ENCODE data around the gene EFCAB8. TPM values are rescaled to one million over a fixed set of nuclear protein-coding genes. Genes with fewer than 3 reads are reported as not detected.

EFCAB8 gene
- total RNA-seq, 2 experiments from 2014 or later = 0.25 to 0.55 TPM

- H3K27ac Mint-ChIP-seq = no peak overlapping the region
- DNase-seq = no peak
- H3K4me3 Mint-ChIP-seq = no peak overlapping the region
- H3K27me3 Mint-ChIP-seq = no peaks in the 10 kb centered on the region
- ChIA-PET CTCF (no interaction called here), POLR2A (no interaction called here)
- H3K9me3 Mint-ChIP-seq = no peaks in the 10 kb centered on the region
- H3K4me1 Mint-ChIP-seq = no peaks in the 10 kb centered on the region
- H3K36me3 Mint-ChIP-seq (ENCODE audit: low read depth) = no peaks in the 10 kb centered on the region
Measured at GRCh38 chr20:32878820-32879219, 20.1 kb downstream of the EFCAB8 start.

GRCh38 chr20:32879538-32879937 lies 20.8 kb downstream of the EFCAB8 start:
- H3K9me3 Mint-ChIP-seq = no peaks in the 10 kb centered on the region
- H3K4me3 Mint-ChIP-seq = no peak overlapping the region
- H3K27me3 Mint-ChIP-seq = no peaks in the 10 kb centered on the region
- H3K36me3 Mint-ChIP-seq (ENCODE audit: low read depth) = no peaks in the 10 kb centered on the region
- no peak overlapping the region for H3K27ac Mint-ChIP-seq
- ChIA-PET CTCF (no interaction called here), POLR2A (no interaction called here)
- H3K4me1 Mint-ChIP-seq = no peaks in the 10 kb centered on the region
- DNase-seq = no peak

DNA sequence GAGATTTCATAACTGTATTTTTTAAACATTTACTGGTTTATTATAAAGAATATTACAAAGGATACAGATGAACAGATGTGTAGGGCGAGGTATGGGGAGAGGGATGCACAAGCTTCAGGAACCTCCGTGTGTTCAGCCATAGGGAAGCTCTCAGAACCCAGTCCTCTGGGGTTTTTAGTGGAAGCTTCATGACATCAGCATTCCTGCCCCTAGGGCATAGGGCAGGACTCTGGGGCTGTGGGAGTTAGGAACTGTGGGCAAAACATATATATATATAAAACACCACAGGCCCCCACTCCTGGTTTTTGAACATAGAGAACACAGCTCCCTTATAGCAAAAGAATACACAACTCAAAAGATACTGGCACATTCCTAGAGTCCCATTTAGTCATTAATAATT lies 21.9 kb downstream of the EFCAB8 start:
- CTCF ChIA-PET = interaction anchor here (0.9 kb wide), 1 partner anchor 91 kb away, joined by 3 read pairs; no protein-coding TSS in a partner anchor
- no peaks in the 10 kb centered on the region for H3K9me3 Mint-ChIP-seq

GRCh38 chr20:32883081-32883480 lies 24.4 kb downstream of the EFCAB8 start:
- POLR2A ChIA-PET = no interaction called here
- CTCF ChIA-PET = no interaction called here

More for the DNA sequence above, 21.9 kb downstream of the EFCAB8 start:
- no peak for DNase-seq
- no peaks in the 10 kb centered on the region for H3K4me1 Mint-ChIP-seq
- H3K27ac Mint-ChIP-seq = no peak overlapping the region
- H3K27me3 Mint-ChIP-seq = no peaks in the 10 kb centered on the region
- POLR2A ChIA-PET = interaction anchor here (0.6 kb wide), 1 partner anchor 135 kb away, joined by 3 read pairs; no protein-coding TSS in a partner anchor
- no peaks in the 10 kb centered on the region for H3K36me3 Mint-ChIP-seq (ENCODE audit: low read depth)
- H3K4me3 Mint-ChIP-seq = no peak overlapping the region

GRCh38 chr20:32885185-32885584 lies 26.5 kb downstream of the EFCAB8 start:
- Mint-ChIP-seq H3K9me3 (no peaks in the 10 kb centered on the region), H3K4me3 (no peak overlapping the region), H3K27me3 (no peaks in the 10 kb centered on the region), H3K27ac (no peak overlapping the region), H3K4me1 (no peaks in the 10 kb centered on the region), H3K36me3 (ENCODE audit: low read depth) (no peaks in the 10 kb centered on the region)
- DNase-seq = no peak
- ChIA-PET CTCF (no interaction called here), POLR2A (no interaction called here)

More at GRCh38 chr20:32883081-32883480, 24.4 kb downstream of the EFCAB8 start:
- Mint-ChIP-seq H3K4me3 (no peak overlapping the region), H3K27me3 (no peaks in the 10 kb centered on the region), H3K36me3 (ENCODE audit: low read depth) (no peaks in the 10 kb centered on the region), H3K4me1 (no peaks in the 10 kb centered on the region), H3K27ac (no peak overlapping the region), H3K9me3 (no peaks in the 10 kb centered on the region)
- DNase-seq = no peak

DNA sequence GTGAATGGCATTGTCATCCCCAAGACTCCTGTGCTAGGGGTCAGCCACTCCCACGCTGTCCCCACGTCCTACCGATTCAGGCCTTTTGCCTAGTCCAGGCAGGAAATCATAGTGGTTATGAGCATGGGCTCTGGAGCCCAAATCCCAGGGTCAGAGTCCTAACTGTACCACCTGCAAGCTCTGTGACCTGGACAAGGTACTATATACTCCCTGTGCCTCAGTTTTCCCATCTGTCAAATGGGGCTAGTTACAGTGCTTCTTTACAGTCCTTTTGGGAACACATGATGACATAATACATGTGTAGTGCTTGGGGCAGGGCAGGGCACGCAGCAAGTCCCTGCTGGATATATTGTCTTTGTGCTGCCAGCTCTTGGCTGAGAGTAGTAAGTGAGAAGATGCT lies 27.2 kb downstream of the EFCAB8 start:
- Mint-ChIP-seq H3K27ac (no peak overlapping the region), H3K4me1 (no peaks in the 10 kb centered on the region), H3K36me3 (ENCODE audit: low read depth) (no peaks in the 10 kb centered on the region), H3K4me3 (no peak overlapping the region), H3K27me3 (no peaks in the 10 kb centered on the region), H3K9me3 (no peaks in the 10 kb centered on the region)
- no peak for DNase-seq
- ChIA-PET POLR2A (no interaction called here), CTCF (no interaction called here)

DNA sequence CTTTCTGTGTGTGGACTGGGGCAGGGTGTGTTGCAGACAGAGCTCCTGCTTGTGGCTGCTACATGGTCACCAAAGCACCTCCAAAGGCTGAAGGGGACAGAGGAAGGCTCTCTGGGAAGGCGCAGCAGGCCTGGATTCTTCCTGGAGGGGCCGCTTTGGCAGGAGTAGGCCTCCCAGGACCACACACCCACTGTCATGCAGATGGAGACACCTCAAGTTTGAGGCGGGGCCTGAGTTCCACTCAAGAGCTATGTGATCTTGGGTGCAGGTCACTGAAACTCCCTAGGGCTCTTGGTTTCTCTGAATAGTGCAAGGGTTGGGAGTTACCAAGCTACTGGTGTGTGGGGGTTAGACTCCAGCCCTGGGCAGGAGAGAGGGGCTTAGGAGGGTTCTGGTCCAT lies 27.9 kb downstream of the EFCAB8 start:
- H3K4me3 Mint-ChIP-seq = no peak overlapping the region
- ChIA-PET POLR2A (no interaction called here), CTCF (no interaction called here)
- no peak for DNase-seq
- H3K27me3 Mint-ChIP-seq = no peaks in the 10 kb centered on the region
- H3K36me3 Mint-ChIP-seq (ENCODE audit: low read depth) = no peaks in the 10 kb centered on the region
- no peak overlapping the region for H3K27ac Mint-ChIP-seq
- H3K9me3 Mint-ChIP-seq = no peaks in the 10 kb centered on the region
- H3K4me1 Mint-ChIP-seq = no peaks in the 10 kb centered on the region

- no peak for DNase-seq
- ChIA-PET POLR2A (no interaction called here), CTCF (no interaction called here)
- no peak overlapping the region for H3K27ac Mint-ChIP-seq
- no peaks in the 10 kb centered on the region for H3K27me3 Mint-ChIP-seq
- H3K36me3 Mint-ChIP-seq (ENCODE audit: low read depth) = no peaks in the 10 kb centered on the region
- no peaks in the 10 kb centered on the region for H3K4me1 Mint-ChIP-seq
- no peak overlapping the region for H3K4me3 Mint-ChIP-seq
- no peaks in the 10 kb centered on the region for H3K9me3 Mint-ChIP-seq
Measured at GRCh38 chr20:32887492-32887891, 28.8 kb downstream of the EFCAB8 start.

- Mint-ChIP-seq H3K4me3 (no peak overlapping the region), H3K27ac (no peak overlapping the region), H3K36me3 (ENCODE audit: low read depth) (no peaks in the 10 kb centered on the region), H3K27me3 (no peaks in the 10 kb centered on the region), H3K9me3 (no peaks in the 10 kb centered on the region), H3K4me1 (no peaks in the 10 kb centered on the region)
- no peak for DNase-seq
- CTCF ChIA-PET = no interaction called here
- POLR2A ChIA-PET = no interaction called here
Measured at GRCh38 chr20:32888636-32889035, 29.9 kb downstream of the EFCAB8 start.

- DNase-seq = no peak
- POLR2A ChIA-PET = no interaction called here
- Mint-ChIP-seq H3K27me3 (no peaks in the 10 kb centered on the region), H3K36me3 (ENCODE audit: low read depth) (no peaks in the 10 kb centered on the region), H3K9me3 (no peaks in the 10 kb centered on the region), H3K27ac (no peak overlapping the region), H3K4me1 (no peaks in the 10 kb centered on the region), H3K4me3 (no peak overlapping the region)
- CTCF ChIA-PET = no interaction called here
Measured at GRCh38 chr20:32889281-32889680, 30.6 kb downstream of the EFCAB8 start.

DNA sequence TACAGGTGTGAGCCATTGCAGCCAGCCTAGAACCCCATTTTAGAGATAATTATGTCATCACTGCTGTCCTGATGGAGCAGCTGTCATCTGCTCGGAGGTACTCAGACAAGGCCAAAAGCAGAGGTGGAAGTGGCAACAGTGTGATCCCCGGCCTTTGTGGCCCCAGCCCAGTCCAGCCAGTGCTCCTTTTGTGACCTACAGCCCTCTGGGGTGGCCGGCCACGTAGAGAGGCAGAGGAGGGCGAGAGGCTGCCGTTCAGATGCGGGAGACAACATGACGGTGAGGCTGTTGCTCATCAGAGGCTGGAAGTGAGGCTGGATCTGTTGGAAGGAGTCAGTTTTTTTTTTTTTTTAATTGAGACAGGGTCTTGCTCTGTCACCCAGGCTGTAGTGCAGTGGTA lies 32.8 kb downstream of the EFCAB8 start:
- Mint-ChIP-seq H3K4me1 (no peaks in the 10 kb centered on the region), H3K27me3 (no peaks in the 10 kb centered on the region), H3K27ac (no peak overlapping the region), H3K36me3 (ENCODE audit: low read depth) (no peaks in the 10 kb centered on the region), H3K4me3 (no peak overlapping the region), H3K9me3 (no peaks in the 10 kb centered on the region)
- ChIA-PET POLR2A (no interaction called here), CTCF (no interaction called here)
- no peak for DNase-seq

- H3K4me3 Mint-ChIP-seq = no peak overlapping the region
- H3K36me3 Mint-ChIP-seq (ENCODE audit: low read depth) = no peaks in the 10 kb centered on the region
- no peak overlapping the region for H3K27ac Mint-ChIP-seq
- POLR2A ChIA-PET = no interaction called here
- H3K9me3 Mint-ChIP-seq = no peaks in the 10 kb centered on the region
- no peaks in the 10 kb centered on the region for H3K4me1 Mint-ChIP-seq
- no peaks in the 10 kb centered on the region for H3K27me3 Mint-ChIP-seq
- CTCF ChIA-PET = interaction anchor here (2.1 kb wide), 1 partner anchor 10 kb away, joined by 5 read pairs; no protein-coding TSS in a partner anchor
- DNase-seq = no peak
Measured at GRCh38 chr20:32891926-32892660, 33.4 kb downstream of the EFCAB8 start.

DNA sequence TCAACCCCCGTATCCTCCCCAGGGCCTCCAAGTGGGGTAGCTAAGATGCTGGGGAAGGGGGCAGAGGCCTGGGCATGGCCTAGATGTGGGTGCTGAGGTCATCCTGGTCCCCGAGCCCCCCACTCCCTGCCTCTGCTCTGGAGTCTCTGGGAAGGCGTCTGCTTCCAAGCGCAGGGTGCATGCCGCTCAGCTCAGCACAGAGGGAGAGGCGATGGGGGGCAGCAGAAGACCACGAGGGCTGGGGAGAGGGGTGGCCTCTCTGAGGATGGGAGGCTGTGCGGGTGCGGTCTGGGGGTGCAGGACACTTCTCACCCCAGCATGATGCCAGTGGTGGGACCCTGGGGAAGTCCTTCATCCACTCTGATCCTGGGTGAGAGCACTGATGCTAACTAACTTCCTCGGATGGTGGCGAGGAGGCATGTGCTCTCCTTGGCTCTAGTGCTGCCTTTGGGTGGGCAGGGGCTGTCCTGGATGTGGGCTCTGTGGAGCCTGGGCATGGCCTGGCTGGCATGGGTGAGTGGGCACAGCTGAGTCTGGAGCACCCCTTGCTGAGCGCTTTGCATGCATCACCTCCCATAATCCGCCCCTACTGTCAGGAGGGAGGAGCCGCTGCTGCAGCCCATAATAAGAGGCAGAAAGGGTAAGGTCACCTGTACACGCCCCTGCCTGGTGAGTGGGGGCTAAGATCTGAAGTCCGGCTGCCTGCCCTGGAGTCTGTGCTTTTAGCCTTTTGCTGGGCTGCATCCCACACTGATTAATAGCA lies 34.7 kb downstream of the EFCAB8 start:
- DNase-seq = no peak
- no peaks in the 10 kb centered on the region for H3K27me3 Mint-ChIP-seq
- no peaks in the 10 kb centered on the region for H3K36me3 Mint-ChIP-seq (ENCODE audit: low read depth)
- H3K4me3 Mint-ChIP-seq = no peak overlapping the region
- H3K27ac Mint-ChIP-seq = no peak overlapping the region
- no peaks in the 10 kb centered on the region for H3K9me3 Mint-ChIP-seq
- ChIA-PET CTCF (interaction anchor here (2.1 kb wide), 1 partner anchor 8 kb away, joined by 5 read pairs; no protein-coding TSS in a partner anchor), POLR2A (no interaction called here)
- no peaks in the 10 kb centered on the region for H3K4me1 Mint-ChIP-seq

- Mint-ChIP-seq H3K27me3 (no peaks in the 10 kb centered on the region), H3K27ac (no peak overlapping the region), H3K4me3 (no peak overlapping the region), H3K9me3 (no peaks in the 10 kb centered on the region), H3K36me3 (ENCODE audit: low read depth) (no peaks in the 10 kb centered on the region), H3K4me1 (no peaks in the 10 kb centered on the region)
- peak; percentile 21 for DNase-seq
- CTCF ChIA-PET = interaction anchor here (0.6 to 2.1 kb wide), 2 partner anchors 8 to 115 kb away, joined by 3 to 5 read pairs; no protein-coding TSS in a partner anchor
- POLR2A ChIA-PET = no interaction called here
Measured at GRCh38 chr20:32894026-32894483, 35.3 kb downstream of the EFCAB8 start.
